Neuron (in vitro differentiated cells): ENCODE data around the gene SLC43A1.
"Not testable (repeated sequence)": the region's sequence is repeated elsewhere in the genome, so short reads cannot be mapped to it uniquely, and the experiment has no call there.

ENCODE experiments used
- H2AFZ ChIP-seq: one replicate; pipeline ENCODE4 v1.6.1; 2013; ENCODE audit warnings: low read depth, mild to moderate bottlenecking, inconsistent platforms, low read length, moderate library complexity
- H3K27me3 ChIP-seq: one replicate; pipeline ENCODE4 v1.6.1; 2013; ENCODE audit warnings: low read length; ENCODE audit not compliant: insufficient read depth
- H3K36me3 ChIP-seq: one replicate; pipeline ENCODE4 v1.6.1; 2013; ENCODE audit warnings: low read length; ENCODE audit not compliant: insufficient read depth
- H3K4me1 ChIP-seq: one replicate; pipeline ENCODE4 v1.6.1; 2013; ENCODE audit warnings: low read length; ENCODE audit not compliant: insufficient read depth
- H3K4me3 ChIP-seq: 2 replicates; pipeline ENCODE4 v1.5.1; 2013; ENCODE audit warnings: mild to moderate bottlenecking, low read length, moderate library complexity
- H3K9me3 ChIP-seq: one replicate; pipeline ENCODE4 v1.6.1; 2013; ENCODE audit warnings: low read length

SLC43A1 gene

DNA sequence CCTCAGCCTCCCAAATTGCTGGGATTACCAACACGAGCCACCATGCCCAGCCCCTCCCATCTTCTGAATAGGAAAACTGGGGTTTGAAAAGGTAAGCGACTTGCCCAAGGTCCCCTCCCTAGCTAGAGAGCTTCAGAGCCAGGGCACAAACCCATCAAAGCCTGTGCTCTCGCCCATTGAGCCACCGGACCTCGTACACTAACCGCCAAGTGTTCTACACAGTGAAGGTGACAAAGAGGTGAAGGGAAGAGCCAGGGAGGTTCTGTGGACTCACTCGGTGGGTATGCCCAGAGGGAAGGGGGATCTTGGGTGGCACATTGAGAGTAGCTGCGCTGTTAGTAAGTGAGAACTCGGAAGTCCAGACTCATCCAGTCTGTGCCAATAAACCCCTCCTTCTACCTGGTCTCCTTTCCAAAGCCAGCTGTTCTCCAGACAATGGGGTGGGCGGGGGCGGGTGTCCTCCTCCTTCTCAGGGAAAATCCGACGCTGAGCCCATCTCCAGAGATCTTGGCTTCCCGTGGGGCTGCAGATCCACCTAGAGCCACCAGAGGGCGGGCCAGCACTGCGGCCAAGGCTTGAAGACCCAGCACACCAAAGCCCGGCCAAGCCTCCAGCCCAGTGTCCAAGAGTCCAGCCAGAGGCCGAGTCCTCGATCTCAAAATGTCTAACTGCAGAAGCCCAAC, 58.4 kb downstream of the SLC43A1 start:
- H3K4me1 ChIP-seq, result peaks cover 23% of the 10 kb centered on the region
- H3K36me3 ChIP-seq, result no peaks in the 10 kb centered on the region
- no peak overlapping the region for H3K4me3 ChIP-seq
- peaks cover 28% of the 10 kb centered on the region for H3K27me3 ChIP-seq
- no peaks in the 10 kb centered on the region for H3K9me3 ChIP-seq
- no peak overlapping the region for H2AFZ ChIP-seq

DNA sequence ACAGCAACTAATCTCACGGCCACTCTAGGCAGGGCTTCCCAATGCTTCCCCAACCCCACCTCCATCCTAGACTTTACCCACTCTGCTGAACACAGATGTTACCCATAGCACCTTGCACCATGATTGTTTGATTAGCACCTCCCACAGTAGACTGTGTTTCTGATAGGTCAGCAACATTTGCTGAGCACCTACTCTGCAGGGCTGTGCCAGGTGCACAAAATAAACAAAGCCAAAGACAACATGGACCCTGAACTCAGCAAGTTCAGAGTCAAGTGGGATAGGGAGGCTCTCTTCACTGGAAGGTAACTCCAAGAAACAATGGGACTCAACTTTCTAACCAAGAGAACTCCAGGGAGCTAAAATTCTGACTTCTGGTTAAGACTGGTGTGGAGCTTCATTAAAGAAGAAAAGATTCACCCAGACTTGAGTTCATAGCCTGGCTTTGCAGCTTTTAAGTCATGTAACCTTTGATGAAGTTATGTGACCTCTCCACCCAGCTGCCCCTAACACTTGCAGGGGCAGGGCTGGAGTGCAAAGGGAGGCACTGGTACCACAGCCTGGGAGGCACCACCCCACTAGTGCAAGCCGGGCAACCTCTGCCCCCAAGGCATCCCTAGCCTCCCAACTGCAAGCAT, 61.8 kb downstream of the SLC43A1 start:
- Histone ChIP-seq H3K4me3 (no peak overlapping the region), H3K27me3 (peaks cover 24% of the 10 kb centered on the region), H3K9me3 (no peaks in the 10 kb centered on the region), H3K36me3 (no peaks in the 10 kb centered on the region), H3K4me1 (peaks cover 7% of the 10 kb centered on the region), H2AFZ (no peak overlapping the region)

DNA sequence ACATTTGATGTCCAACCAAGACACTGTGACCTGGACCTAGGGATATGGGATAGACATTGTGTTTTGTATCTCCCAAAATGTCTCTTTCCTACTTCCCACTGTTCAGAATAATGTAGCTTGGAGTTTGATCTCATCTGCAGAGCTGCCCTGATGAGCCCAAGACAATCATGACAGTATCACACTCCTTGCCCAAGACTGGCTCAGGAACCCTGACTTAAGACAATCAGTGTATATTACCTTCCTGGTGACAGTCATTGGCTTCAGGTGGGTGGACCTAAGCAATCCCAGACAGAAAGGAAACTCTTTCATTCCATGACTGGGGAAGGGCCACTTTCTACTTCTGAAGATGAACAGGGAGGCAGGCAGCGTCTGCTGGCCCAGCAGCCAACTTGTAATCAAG, 69.4 kb downstream of the SLC43A1 start:
- H3K4me3 ChIP-seq, result no peak overlapping the region
- H3K9me3 ChIP-seq, result no peaks in the 10 kb centered on the region
- H3K4me1 ChIP-seq, result no peaks in the 10 kb centered on the region
- no peak overlapping the region for H2AFZ ChIP-seq
- H3K36me3 ChIP-seq, result no peaks in the 10 kb centered on the region
- peaks cover 3% of the 10 kb centered on the region for H3K27me3 ChIP-seq

DNA sequence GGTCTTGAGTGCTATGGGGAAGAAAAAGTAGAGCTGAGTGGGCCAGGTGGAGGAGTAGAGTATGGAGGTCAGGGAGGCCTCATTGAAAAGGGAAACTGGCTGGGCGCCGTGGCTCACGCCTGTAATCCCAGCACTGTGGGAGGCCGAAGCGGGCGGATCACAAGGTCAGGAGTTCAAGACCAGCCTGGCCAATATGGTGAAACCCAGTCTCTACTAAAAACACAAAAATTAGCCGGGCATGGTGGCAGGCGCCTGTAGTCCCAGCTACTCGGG, 70.4 kb downstream of the SLC43A1 start:
- not testable (repeated sequence) for H3K27me3 ChIP-seq, H2AFZ ChIP-seq, H3K4me3 ChIP-seq, H3K9me3 ChIP-seq, H3K4me1 ChIP-seq, H3K36me3 ChIP-seq

DNA sequence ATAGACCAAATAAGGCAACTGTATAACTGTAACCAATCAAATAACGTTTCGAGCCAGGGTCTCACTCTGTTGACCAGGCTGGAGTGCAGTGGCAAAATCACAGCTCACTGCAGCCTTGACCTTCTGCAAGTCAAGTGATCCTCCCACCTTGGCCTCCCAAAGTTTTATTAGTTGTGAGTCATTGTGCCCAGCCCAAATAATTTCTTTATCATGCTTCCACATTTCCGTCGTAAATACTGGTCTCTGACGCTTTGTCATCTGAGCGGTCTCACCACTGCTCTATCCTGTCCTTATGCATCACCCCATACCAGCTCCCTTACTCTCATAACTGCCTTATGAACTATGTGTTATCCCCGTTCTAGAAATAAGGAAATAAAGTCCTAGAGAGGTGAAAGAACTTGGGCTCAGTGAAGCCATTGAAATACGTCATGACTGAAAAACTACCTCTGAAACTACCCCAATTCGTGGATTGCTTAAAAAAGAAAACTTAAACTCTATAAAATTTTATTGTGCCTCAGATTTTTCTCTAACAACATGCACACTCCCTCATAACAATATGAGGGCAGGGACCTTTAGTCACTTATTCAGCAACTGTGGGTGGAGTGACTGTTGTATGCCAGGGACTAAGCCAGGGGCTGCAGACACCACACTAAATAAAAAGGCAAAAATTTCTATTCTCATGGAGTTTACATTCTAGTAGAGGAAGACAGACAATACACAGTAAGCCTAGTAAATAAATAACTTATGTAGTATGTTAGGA, 71.0 kb downstream of the SLC43A1 start:
- H2AFZ ChIP-seq, result no peak overlapping the region
- H3K9me3 ChIP-seq, result no peaks in the 10 kb centered on the region
- no peaks in the 10 kb centered on the region for H3K27me3 ChIP-seq
- H3K36me3 ChIP-seq, result no peaks in the 10 kb centered on the region
- no peak overlapping the region for H3K4me3 ChIP-seq
- no peaks in the 10 kb centered on the region for H3K4me1 ChIP-seq

DNA sequence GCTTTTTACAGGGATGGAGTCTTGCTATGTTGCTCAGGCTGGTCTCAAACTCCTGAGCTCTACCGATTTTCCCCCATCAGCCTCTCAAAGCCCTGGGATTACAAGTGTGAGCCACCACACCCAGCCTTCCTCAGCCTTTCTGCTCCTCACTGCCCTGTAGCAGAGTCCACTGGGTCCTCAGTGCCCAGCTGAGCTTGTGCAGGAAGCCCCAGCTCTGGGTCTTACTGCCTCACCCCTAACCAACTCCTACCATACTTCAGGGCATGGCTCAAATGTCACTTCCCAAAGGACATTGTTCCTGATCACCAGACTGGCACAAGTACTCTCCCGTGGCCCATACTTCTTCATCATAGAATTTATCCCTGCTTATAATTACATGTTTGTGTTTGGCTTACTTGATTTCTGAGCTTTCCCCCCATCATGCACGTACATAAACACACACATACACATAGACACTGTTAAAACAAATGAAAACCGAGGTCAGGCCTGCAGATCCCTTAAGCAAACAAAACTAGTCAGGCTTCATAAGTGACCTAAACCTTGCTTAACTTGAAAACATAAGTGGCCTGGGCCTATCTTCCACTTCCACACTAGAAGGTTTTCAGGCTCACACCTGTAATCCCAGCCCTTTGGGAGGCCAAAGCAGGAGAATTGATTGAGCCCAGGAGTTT, 74.6 kb downstream of the SLC43A1 start:
- Histone ChIP-seq H3K4me1 (no peaks in the 10 kb centered on the region), H3K36me3 (no peaks in the 10 kb centered on the region), H2AFZ (no peak overlapping the region), H3K9me3 (no peaks in the 10 kb centered on the region), H3K4me3 (no peak overlapping the region), H3K27me3 (no peaks in the 10 kb centered on the region)

DNA sequence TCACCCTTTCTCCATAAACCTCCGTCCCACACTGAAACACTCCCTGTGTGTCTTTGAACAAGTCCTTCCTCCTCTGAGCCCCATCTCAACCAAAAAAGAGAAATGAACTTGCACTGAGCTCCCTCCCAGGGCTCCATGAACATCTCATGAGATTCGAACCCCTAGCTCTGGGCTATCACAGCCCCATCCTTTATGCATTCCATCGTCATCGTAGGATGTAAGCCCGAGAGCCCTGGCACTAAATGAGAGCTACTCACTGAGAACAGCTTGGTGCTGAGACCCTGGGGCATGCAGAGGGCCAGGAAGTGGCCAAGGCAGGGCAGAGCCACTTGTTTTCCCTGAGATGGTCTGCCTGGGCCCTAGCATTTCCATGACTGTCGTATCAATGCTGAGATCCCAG, 75.7 kb downstream of the SLC43A1 start:
- Histone ChIP-seq H3K36me3 (no peaks in the 10 kb centered on the region), H2AFZ (no peak overlapping the region), H3K27me3 (no peaks in the 10 kb centered on the region), H3K9me3 (no peaks in the 10 kb centered on the region), H3K4me3 (no peak overlapping the region), H3K4me1 (no peaks in the 10 kb centered on the region)

DNA sequence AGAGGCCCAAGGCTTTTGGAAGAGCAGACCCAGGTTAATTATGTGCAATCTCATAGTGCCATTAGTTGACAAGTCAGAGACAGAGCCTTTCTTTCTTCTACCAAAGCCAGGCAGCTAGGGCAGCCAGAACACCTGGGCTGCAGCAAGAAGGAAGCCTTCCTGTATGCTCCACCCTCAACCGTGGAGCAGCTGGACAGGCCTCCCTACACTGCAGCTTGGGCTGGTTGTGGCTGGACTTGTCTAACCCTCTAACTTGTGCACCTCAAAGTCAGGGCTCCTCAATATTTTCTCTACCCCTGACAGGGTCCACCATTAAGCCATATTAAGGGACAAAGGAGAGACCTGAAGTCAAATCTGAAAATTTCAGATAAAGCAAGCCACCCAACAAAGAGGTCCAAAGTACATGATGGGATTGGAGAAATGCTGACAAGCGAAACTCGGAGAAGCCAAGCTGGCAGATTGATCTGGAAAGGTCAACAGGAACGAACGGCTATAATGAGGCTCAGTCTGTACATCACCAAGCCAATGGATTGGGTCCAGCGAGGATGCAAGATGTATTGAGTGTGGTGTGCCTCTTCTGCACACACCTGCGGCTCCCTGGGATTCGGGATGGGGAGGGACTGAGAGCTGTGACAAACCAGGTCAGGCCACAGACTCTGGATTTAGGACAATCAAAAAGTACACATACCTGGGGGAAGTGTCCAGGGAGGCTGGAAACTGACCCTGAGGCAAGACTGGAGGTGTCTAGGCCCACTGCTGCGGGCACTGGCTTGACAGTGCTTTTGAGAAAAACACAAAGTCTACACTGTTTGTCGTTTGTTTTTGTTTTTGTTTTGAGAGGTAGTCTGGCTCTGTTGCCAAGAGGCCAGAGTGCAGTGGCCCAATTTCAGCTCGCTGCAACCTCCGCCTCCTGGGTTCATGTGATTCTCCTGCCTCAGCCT, 76.9 kb downstream of the SLC43A1 start:
- H3K36me3 ChIP-seq, result no peaks in the 10 kb centered on the region
- H3K4me1 ChIP-seq, result no peaks in the 10 kb centered on the region
- no peaks in the 10 kb centered on the region for H3K27me3 ChIP-seq
- no peaks in the 10 kb centered on the region for H3K9me3 ChIP-seq
- no peak overlapping the region for H3K4me3 ChIP-seq
- no peak overlapping the region for H2AFZ ChIP-seq

DNA sequence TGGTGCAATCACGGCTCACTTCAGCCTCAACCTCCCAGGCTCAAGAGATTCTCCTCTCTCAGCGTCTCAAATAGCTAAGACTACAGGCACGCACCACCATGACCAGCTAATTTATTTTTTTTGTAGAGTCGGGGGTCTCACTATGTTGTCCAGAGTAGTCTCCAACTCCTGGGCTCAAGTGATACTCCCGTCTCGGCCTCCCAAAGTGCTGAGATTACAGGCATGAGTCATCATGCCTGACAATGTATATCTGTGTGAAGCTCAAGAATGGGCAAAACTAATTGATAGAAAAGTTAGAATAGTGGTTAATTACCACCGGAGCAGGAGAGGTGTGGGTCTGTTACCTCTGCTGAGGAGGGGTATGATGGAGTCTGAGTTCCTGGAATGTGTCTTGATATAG, 79.5 kb downstream of the SLC43A1 start:
- Histone ChIP-seq H3K9me3 (no peaks in the 10 kb centered on the region), H3K4me3 (no peak overlapping the region), H3K27me3 (peaks cover 2% of the 10 kb centered on the region), H3K36me3 (no peaks in the 10 kb centered on the region), H3K4me1 (no peaks in the 10 kb centered on the region), H2AFZ (no peak overlapping the region)

DNA sequence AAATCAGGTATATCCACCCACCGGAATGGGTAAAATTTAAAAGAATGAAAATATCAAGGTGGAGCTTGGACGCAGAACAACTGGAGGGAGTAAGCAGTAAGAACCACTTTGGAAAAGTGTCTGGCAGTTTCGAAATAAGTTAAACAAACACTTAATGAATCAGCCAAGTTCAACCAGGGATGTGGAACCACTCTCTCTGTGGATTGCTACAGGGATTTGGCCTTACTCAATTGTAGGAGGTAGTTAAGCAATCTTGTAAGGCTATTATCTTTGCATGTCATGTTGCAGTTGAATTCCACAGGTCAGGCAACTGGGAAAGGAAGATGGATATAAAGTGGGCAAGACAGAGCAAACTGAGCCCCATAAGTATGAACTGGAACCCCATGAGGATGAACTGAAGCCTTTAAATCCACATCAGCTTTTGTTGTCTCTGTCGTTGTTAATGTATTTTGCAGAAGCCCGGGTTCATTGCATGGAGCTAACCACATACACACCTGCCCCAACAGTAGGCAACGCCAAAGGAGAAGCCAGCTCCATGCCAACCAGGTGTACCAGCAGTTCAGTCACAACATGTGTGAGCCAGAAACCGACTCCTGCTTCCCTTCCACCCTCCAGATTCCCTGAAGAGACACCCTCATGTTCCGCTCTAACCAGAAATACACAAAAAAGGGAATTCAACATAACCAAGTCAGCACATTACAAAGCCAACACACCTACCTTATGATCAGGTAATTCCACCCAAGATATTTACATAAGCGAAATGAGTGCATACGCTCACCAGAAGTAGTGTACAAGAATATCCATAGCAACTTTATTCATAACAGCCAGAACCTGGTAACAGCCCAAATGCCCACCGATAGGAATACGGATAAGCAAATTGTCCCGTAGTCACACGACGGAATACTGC, 80.6 kb downstream of the SLC43A1 start:
- Histone ChIP-seq H3K9me3 (no peaks in the 10 kb centered on the region), H3K36me3 (no peaks in the 10 kb centered on the region), H2AFZ (no peak overlapping the region), H3K27me3 (peaks cover 7% of the 10 kb centered on the region), H3K4me1 (no peaks in the 10 kb centered on the region), H3K4me3 (no peak overlapping the region)
